Gastroesophageal sphincter (tissue), 3 donors: ENCODE results near the gene AFG3L2.

Experiments
- POLR2A ChIP-seq, 2 donors: fragments of 450-650 bp; IDR thresholded peaks; one replicate each; pipeline ENCODE4 v1.6.1; 2017; ENCODE audit warnings: antibody characterized with exemption in 2 of 2, mild to moderate bottlenecking in 2 of 2, moderate library complexity in 1 of 2
- POLR2AphosphoS5 ChIP-seq: sonication (generic); formaldehyde crosslinking; IDR thresholded peaks from one replicate; pipeline ENCODE4 v1.6.1; 2017; ENCODE audit warnings: antibody characterized with exemption
- TF ChIP-seq, protein P1 (sequence below), 4 experiments: fragments of 200-600 bp in 2 of 4; fragments of 450-650 bp in 2 of 4; sonication (generic) in 1 of 4; IDR thresholded peaks; one replicate each; pipeline ENCODE4 v1.5.1; 2017 to 2019; ENCODE audit warnings: antibody characterized with exemption in 4 of 4, mild to moderate bottlenecking in 2 of 4, moderate library complexity in 2 of 4

- TF ChIP-seq POLR2AphosphoS5 (no peak), POLR2A (IDR thresholded peaks at IDR 0.05) (no peak)
- TF ChIP-seq, protein P1, sequence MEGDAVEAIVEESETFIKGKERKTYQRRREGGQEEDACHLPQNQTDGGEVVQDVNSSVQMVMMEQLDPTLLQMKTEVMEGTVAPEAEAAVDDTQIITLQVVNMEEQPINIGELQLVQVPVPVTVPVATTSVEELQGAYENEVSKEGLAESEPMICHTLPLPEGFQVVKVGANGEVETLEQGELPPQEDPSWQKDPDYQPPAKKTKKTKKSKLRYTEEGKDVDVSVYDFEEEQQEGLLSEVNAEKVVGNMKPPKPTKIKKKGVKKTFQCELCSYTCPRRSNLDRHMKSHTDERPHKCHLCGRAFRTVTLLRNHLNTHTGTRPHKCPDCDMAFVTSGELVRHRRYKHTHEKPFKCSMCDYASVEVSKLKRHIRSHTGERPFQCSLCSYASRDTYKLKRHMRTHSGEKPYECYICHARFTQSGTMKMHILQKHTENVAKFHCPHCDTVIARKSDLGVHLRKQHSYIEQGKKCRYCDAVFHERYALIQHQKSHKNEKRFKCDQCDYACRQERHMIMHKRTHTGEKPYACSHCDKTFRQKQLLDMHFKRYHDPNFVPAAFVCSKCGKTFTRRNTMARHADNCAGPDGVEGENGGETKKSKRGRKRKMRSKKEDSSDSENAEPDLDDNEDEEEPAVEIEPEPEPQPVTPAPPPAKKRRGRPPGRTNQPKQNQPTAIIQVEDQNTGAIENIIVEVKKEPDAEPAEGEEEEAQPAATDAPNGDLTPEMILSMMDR (IDR thresholded peaks at IDR 0.05): no peak
Observed at GRCh38 chr18:12336887-12337286, 40.1 kb downstream of the AFG3L2 start.
